HG03342 (cell line): ENCODE measurements around the gene MXD1.

Experiments used
- ATAC-seq: cut with Tn5 transposase; IDR thresholded peaks from one replicate; pipeline ENCODE4 v1.9.1; 2021; ENCODE audit warnings: mild to moderate bottlenecking, moderate library complexity; ENCODE audit not compliant: unreplicated experiment

MXD1 gene

DNA sequence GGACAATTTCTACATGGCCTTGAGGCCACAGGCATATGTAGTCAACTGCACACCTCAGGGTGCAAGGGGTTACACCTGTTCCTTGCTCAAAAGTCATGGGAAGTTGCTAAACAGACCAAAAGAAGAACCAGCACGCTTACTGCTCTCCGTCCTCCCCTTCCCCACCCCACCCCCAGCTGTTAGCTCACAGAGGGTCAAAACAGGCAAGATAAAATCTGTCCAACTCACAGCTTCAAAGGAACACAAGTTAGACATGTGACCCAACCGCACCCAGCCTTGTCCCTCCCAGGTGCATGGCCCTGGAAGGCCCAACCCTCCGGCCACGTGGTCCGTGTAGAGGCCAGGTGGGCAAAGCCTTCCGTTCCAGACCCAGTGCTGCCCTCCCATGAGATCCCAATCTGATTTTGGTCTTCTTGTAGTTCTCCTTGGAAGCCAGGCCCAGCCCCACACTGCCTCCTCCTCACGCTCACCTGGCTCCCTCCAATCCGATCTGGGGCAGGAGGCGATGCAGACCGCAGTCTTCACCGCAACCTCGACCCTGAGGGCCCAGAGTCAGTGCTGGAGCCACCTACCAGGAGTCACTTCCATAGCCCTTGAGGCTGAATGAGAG is 61.0 kb downstream of the MXD1 start:
- no peak for ATAC-seq

DNA sequence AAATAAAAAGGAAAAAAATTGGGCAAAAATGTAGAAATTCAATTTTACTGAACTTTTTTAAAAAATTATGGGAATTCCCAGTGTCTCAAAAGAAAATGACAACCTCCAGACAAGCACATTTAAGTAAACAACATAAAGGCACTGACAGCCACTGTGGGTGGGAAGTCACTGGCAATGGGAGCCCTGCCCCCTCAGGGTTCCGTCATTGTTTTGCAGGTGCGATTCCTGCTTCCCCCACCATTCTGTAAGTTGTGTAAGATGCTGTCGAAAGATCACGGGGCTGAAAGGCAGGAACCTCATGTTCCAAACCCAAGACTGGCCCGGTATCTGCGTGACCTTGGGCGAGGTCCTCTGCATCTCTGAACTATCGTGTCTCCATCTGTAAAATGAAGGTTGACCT is 62.3 kb downstream of the MXD1 start:
- ATAC-seq: no peak

DNA sequence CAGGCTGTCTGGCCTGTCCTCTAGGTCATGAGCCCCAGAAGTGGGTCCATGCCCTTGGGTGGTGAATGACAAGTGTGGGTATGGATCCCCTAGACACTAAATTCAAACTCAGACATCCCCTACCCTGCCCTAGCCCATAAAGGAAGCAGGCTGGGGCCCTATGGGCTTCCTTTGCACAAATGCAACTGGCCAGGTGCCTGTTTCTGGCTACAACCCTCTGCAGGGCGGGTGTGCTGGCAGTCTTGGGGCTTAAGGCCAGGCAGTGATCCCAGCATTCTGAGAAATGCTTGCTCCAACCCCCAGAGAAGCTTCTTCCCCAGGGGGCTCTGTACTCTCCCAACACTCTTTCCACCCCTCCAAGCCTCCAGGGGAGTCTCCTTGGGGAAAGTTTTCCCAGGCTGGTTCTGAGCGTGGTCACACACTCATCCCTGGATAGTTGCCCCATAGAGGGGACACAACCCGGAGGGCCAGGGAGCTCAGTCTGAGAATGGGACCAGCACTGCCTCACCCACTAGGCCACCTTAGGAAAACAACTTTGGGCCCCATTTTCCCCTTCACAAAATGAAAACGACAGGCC is 63.1 kb downstream of the MXD1 start:
- ATAC-seq: no peak

DNA sequence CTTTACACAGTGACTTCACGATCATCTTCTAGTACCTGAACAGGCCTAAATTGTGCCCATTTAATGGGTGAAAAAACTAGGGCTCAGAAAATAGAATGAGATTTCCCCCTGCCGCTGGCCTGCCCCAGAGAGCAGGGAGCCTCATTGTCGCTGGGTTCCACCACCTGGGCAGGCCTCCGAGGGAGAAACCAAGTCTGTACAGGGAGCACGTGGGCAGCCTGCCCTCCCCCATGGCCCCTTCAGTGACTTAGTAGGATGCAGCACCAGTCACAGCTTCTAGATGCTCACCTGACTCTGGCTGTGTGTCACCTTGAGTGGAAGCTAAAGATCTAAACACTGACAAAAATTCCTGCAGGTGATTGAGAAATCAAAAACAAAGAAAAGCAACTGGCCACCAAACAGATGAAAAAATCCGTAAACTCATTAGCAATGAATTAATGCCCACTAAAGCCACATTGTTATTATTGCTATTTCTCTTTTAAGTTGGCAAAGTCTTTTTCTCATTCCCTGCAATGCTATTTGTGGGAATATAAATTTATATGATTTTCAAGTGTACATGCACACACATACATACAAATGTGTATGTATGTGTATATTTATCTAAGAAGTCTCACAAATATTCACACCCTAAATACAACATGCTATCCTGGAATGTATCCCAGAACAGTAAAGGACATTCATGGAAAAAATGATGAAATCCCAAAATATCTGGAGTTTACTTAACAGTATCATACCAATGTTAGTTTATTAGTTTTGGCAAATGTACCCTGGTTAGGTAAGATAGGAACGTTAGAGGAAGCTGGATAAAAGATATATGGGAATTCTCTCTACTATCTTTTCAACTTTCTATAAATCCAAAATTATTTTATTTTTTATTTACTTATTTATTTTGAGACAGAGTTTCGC is 65.2 kb downstream of the MXD1 start:
- no peak for ATAC-seq

DNA sequence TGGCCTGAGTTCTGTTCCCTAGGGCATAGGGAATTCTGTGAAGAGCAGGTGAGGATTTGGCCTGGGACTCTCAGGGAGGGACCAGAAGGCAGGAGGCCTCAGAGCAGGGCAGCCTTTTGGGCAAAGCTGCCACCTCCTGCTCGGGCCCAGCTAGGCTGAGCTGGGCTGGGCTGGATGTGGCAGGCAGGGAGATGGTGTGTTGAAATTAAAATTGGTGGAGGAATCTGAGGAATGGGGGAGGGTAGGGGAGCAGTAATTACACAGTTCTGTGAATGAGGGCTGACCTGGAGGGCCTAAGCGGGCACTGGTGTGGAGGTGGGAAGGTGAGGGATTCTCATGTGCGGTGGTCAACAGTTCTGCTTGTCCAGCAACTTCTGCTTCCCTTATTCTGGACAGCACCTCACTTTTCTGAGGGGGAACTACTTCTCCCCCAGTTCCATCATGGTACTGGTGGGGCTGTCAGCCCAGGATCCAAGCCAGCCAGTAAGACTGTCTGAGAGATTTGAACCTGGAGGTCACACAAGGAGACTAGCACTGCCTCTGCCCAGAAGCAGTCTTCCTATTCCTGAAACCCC is 68.6 kb downstream of the MXD1 start:
- no peak for ATAC-seq

DNA sequence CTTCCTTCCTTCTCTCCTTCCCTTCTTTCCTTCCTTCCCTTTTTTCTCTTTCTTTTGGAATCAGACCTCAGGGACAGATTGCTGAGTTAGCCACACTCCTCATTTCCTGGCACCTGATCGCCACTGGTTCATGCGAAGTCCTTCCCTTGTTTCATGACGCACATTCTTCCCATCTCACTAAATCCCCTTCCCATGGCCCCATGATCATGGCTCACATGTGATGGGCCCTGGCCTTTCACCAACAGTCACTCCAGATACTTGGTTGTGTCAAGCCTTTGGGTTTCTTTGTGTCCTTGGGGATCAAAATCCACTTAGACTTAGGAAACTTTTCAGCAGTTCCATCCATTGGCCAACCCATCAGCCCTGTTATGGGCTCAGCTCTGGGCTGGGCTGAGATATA is 70.3 kb downstream of the MXD1 start:
- ATAC-seq: no peak

DNA sequence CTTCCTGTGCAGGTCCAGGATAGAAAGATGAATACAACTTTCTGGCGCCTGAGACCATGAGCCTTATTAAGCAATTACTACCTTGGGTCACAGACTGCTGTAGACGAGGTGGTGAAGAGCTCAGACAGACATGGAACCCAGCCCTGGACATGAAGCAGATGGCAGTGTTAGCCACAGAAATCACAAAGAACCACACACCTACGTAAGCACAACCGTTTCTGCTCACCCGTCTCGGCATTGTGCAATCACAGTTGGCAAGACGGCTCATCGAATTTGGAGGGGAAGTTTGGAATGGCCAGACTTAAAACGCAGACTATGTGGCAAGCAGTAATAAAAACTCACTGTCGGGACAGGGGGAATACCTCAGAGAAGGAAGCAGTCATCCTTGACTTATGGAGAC is 70.8 kb downstream of the MXD1 start:
- ATAC-seq: no peak

DNA sequence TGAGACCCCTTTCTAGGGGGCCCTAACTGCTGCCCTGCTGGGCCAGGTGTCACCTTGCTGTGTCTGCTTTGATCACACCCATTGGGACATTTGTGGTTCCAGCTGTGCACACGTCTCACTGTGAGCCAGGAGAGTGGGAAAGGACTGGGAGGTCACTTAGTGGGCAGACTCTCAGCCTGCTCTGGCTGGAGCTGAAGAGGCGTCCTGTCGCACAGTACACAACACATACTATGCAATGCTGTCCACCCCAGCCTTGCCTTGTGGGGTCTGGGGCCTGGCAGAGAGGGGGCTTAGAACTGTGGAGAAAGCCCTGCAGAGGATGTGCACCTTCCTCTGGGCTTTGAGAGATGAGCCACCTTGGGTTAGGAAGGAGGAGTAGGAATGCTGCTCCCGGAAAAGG is 71.8 kb downstream of the MXD1 start:
- ATAC-seq: no peak

DNA sequence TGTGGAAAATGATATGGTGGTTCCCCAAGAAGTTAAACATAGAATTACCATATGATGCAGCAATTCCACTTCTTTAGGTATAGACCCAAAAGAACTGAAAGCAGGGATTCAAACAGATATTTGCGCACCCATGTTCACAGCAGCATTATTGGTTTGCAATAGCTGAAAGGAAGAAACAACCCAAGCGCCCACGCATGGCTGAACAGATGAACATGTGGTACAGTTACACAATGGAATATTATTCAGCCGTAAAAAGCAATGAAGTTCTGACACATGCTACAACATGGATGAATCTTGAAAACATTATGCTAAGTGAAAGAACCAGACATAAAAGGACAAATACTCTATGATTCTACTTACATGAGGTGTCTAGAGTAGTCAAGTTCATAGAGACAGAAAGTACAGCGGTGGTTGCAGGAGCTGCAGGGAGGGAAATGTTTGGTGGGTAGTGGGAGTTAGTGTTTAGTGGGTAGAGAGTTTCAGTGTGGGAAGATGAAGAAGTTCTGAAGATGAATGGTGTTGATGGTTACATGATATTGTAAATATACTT is 73.3 kb downstream of the MXD1 start:
- ATAC-seq: no peak

DNA sequence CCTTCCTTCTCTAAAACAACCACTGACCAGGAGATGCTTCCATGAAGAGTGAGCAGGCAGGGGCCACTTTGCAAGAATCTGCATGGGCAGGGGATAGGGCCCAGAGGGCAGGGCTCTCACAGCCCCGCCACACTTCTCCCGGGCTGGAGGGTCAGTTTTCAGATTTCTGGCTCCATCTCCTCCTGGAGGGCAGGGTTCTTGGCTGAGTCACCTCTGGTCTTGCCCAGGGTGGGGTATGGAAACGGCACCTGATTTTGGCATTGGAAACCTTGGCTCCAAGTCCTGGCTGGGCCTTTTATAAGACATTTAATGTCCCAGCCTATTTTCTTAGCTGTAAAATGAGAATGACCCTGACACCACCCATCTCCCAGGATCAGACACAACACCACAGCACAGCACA is 74.1 kb downstream of the MXD1 start:
- no peak for ATAC-seq

DNA sequence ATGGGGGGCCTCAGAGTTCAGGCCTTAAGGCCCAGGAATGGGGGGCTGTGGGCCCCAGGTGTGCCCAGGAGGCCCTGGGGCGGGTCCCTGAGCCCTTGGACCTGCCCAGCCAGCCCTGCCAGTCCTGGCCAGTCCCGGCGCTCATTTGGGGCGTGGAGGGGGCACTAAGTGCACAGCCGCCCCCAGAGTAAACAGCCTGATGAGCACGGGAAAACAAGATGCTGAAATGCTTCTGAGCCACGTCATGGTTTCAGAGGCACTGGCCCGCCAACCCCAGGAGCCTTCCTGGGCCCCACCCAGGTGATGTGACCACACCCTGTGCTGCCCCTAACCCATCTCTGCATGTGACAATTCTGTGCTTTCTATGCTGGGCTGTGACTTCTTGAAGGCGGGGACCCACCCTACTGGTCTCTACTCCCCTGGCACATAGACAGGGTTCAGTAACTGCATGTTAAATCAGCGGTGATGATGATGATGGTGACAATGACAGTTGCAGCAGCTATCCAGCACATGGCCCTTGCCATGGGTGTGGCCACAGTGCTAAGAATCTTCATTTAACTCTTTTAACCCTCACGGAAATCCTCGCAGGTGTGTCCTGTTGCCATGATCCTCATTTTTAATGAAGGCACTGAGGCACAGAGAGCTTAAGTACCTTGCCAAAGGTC is 74.7 kb downstream of the MXD1 start:
- ATAC-seq: no peak
